Measurements from ENCODE around the gene VAMP1.

DNA sequence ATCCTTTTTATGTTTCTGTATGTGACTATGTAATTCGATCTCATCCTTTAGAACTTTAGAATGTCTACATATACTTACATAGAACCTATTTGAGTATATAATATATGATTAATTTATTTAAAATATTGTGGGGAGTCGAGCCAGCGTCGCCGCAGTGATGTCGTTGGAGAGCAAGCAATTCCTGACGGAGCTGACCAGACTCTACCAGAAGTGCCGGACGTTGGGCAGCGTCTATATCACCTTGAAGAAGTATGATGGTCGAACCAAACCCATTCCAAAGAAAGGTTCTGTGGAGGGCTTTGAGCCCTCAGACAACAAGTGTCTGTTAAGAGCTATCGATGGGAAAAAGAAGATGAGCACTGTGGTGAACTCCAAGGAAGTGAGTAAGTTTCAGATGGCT lies 32.1 kb downstream of the VAMP1 start:
- TF ChIP-seq, protein P1, sequence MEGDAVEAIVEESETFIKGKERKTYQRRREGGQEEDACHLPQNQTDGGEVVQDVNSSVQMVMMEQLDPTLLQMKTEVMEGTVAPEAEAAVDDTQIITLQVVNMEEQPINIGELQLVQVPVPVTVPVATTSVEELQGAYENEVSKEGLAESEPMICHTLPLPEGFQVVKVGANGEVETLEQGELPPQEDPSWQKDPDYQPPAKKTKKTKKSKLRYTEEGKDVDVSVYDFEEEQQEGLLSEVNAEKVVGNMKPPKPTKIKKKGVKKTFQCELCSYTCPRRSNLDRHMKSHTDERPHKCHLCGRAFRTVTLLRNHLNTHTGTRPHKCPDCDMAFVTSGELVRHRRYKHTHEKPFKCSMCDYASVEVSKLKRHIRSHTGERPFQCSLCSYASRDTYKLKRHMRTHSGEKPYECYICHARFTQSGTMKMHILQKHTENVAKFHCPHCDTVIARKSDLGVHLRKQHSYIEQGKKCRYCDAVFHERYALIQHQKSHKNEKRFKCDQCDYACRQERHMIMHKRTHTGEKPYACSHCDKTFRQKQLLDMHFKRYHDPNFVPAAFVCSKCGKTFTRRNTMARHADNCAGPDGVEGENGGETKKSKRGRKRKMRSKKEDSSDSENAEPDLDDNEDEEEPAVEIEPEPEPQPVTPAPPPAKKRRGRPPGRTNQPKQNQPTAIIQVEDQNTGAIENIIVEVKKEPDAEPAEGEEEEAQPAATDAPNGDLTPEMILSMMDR (conservative IDR thresholded peaks at IDR 0.05 in 1 of 2, IDR thresholded peaks at IDR 0.05 in 1 of 2; ENCODE audit: extremely low read depth in 1 of 2, insufficient read depth in 1 of 2, low read depth in 1 of 2, low read length in 2 of 2), result no peak
- no peak for TF ChIP-seq EZH2 (IDR thresholded peaks at IDR 0.05; ENCODE audit: borderline replicate concordance, low read length)

Data from mammary epithelial cell (primary cell).